Thymus (tissue), 11 donors: ENCODE results near the gene MYO15B. TPM values are rescaled to one million over a fixed set of nuclear protein-coding genes. Genes with fewer than 3 reads are reported as not detected.
A peak's percentile ranks its signal among the peaks of the same experiment; 100 is the strongest.
"Not testable (repeated sequence)": the region's sequence is repeated elsewhere in the genome, so short reads cannot be mapped to it uniquely, and the experiment has no call there.

Experiments used
- DNase-seq, 9 donors: peaks; one replicate each; pipeline ENCODE4 v3.0.0-alpha.2; 2013; ENCODE audit warnings: low spot score in 9 of 9, low read depth in 6 of 9, missing footprints in 1 of 9
- H3K27ac ChIP-seq, 2 donors: one replicate each; pipeline ENCODE4 v1.5.1; 2013; ENCODE audit warnings: control low read depth in 1 of 2, low read depth in 1 of 2, low read length in 1 of 2, mild to moderate bottlenecking in 1 of 2, moderate library complexity in 1 of 2
- H3K27me3 ChIP-seq, 2 donors: one replicate each; pipeline ENCODE4 v1.5.1; 2013; ENCODE audit warnings: low read length in 1 of 2; ENCODE audit not compliant: control insufficient read depth in 2 of 2, insufficient read depth in 1 of 2
- H3K36me3 ChIP-seq, 2 donors: one replicate each; pipeline ENCODE4 v1.5.1; 2013; ENCODE audit warnings: low read length in 1 of 2, mild to moderate bottlenecking in 1 of 2, moderate library complexity in 1 of 2; ENCODE audit not compliant: control insufficient read depth in 2 of 2, insufficient read depth in 2 of 2
- H3K4me1 ChIP-seq, 2 donors: one replicate each; pipeline ENCODE4 v1.5.1; 2013; ENCODE audit warnings: low read length in 2 of 2; ENCODE audit not compliant: control insufficient read depth in 2 of 2, insufficient read depth in 2 of 2
- H3K4me3 ChIP-seq, 2 donors: one replicate each; pipeline ENCODE4 v1.5.1; 2013; ENCODE audit warnings: low read length in 2 of 2, control low read depth in 1 of 2, mild to moderate bottlenecking in 1 of 2
- H3K9me3 ChIP-seq, 2 donors: one replicate each; pipeline ENCODE4 v1.5.1; 2013; ENCODE audit warnings: low read length in 1 of 2, mild to moderate bottlenecking in 1 of 2; ENCODE audit not compliant: control insufficient read depth in 2 of 2, insufficient read depth in 1 of 2
- WGBS: extraction: QIAGEN DNeasy Blood & Tissue Kit; methylation state at CpG from one replicate; pipeline ENCODE4 v1.1.7; 2013; 5-methylcytosine and 5-hydroxymethylcytosine counted together
- polyA plus RNA-seq: library from polyadenylated mRNA; stranded (reverse); fragments of 200-250 nt; gene quantifications from one replicate; pipeline ENCODE4 v1.2.3, GENCODE V29; 2013
- total RNA-seq: library from RNA; stranded (reverse); fragments of 120-200 nt; gene quantifications from one replicate; pipeline ENCODE4 v1.2.4, GENCODE V29; 2013
- donor health status: healthy.

Gene MYO15B
- total and polyA plus RNA-seq, 2 donors: 31.3 to 448 TPM

DNA sequence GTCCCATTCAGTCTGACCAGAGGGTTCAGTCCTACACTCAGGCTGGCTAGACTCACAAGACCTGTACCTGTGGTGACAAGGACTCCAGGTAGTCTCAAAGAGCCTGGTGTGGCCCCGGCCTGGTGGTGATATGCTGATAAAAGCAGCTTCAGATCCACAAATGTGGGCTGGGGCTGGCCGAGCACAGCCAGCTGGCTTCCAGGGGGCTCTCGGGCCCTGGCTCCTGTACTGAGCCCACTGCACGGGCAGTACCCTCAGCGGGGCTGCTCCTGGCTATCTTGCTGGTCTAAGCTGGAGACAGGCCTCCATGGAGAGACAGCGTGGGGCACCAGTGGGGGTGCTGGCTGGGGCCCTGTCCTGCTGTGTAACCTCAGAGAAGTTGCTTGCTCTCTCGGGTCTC lies 50.0 kb downstream of the MYO15B start:
- no peak for DNase-seq
- H3K9me3 ChIP-seq: peaks cover 0 to 6% of the 10 kb centered on the region in 2 donors
- 98% methylated on average over 7 of the region's 7 CpGs for WGBS
- H3K27me3 ChIP-seq: no peaks in the 10 kb centered on the region
- H3K36me3 ChIP-seq: peaks cover 0 to 22% of the 10 kb centered on the region in 2 donors
- peaks cover 8 to 24% of the 10 kb centered on the region in 2 donors for H3K4me1 ChIP-seq
- no peak overlapping the region for H3K4me3 ChIP-seq
- no peak overlapping the region for H3K27ac ChIP-seq

DNA sequence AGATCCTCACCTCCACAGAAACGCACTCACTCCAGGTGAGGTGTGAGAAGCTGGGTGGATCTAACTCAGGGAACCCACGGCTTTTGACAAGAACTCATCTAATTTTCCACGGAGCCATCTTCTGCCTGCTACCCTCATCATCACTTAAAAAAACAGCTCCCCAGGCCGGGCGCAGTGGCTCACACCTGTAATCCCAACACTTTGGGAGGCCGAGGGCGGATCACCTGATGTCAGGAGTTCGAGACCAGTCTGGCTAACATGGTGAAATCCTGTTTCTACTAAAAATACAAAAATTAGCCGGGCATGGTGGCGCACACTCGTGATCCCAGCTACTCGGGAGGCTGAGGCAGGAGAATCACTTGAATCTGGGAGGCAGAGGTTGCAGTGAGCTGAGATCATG lies 50.4 kb downstream of the MYO15B start:
- 96% methylated on average over 12 of the region's 12 CpGs for WGBS
- peaks cover 8 to 19% of the 10 kb centered on the region in 2 donors for H3K4me1 ChIP-seq
- peaks cover 0 to 22% of the 10 kb centered on the region in 2 donors for H3K36me3 ChIP-seq
- not testable (repeated sequence) for DNase-seq, H3K27ac ChIP-seq, H3K4me3 ChIP-seq, H3K9me3 ChIP-seq, H3K27me3 ChIP-seq

DNA sequence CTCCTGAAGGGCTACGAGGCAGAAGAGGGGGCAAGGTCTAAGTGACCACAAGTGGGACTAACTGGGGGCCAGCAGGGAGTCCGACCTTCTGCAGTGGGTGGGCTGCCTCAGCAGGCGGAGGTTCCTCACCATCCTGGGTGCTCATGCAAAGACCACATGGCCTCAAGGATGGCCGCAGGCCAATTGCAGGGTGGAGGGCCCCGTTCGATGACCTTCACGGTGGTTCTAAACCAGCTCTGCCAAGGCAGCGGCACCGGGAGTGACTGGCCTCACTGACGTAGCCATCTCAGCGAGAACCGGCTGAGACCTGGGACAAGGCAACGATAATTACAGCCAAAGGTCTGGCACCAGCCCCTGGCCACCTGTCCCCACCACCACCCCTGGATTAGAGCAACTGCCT lies 51.3 kb downstream of the MYO15B start:
- no peak overlapping the region for H3K27ac ChIP-seq
- no peak for DNase-seq
- no peak overlapping the region for H3K4me3 ChIP-seq
- WGBS: 98% methylated on average over 13 of the region's 13 CpGs
- H3K27me3 ChIP-seq: no peaks in the 10 kb centered on the region
- H3K9me3 ChIP-seq: peaks cover 0 to 6% of the 10 kb centered on the region in 2 donors
- H3K4me1 ChIP-seq: peaks cover 5 to 11% of the 10 kb centered on the region in 2 donors
- peaks cover 8 to 28% of the 10 kb centered on the region in 2 donors for H3K36me3 ChIP-seq

DNA sequence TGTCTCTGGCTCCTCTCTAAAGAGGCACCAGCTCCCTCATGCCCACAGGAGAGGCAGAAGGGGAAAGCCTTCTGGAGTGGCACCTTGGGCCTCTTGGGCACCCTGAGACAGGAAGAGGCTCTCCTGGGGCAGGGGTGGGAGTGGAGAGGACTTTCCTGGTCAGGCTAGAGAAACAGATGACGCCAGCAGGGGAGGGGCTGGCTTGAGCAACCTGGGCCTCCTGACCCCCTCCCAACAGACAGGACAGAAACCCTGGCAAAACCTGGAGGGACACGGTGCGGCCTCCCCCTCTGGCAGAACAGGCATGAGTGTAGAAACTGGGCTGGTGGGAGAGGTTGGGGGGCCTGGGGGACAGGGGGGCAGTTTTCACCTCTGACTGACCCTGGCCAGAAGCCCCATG lies 51.7 kb downstream of the MYO15B start:
- DNase-seq: no peak
- H3K36me3 ChIP-seq: peaks cover 8 to 28% of the 10 kb centered on the region in 2 donors
- peaks cover 0 to 2% of the 10 kb centered on the region in 2 donors for H3K9me3 ChIP-seq
- no peaks in the 10 kb centered on the region for H3K27me3 ChIP-seq
- WGBS: 91% methylated on average over 3 of the region's 3 CpGs
- H3K27ac ChIP-seq: no peak overlapping the region
- no peak overlapping the region for H3K4me3 ChIP-seq
- H3K4me1 ChIP-seq: peaks cover 1 to 6% of the 10 kb centered on the region in 2 donors

DNA sequence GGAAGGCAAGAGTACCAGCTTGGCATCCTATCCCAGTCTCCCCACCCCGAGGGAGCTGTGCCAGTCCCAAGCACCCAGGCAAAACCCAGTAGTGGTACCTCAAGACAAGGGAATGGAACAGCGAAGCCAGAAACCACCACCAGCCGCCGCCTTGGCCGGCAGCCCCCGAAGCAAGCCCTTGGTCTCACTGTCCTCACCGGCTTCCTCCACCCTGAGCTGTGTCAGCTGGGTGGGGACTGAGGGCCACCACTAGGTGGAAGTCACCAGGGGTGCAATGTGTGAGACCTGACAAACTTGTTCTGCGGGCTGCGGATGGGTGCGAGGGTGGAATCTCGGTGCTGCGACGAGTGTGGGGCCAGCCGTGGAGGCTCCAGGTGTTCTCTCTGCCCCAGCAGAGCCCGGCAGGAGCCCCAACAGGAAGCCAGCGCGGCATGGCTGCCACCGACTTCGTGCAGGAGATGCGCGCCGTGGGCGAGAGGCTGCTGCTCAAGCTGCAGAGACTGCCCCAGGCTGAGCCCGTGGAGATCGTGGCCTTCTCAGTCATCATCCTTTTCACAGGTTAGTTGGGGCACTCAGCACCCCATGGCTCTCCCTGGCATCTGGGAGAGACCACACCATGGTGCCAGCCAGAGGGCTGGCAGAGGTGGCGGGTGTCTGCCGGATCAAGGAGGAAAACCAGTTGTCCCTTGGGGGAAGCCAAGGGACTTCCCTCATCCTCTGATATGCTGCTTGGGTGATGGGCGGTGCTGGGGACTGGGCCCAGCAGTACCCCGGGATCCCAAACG lies 52.4 kb downstream of the MYO15B start:
- Histone ChIP-seq H3K4me3 (no peak overlapping the region), H3K36me3 (peaks cover 8 to 28% of the 10 kb centered on the region in 2 donors), H3K4me1 (peaks cover 0 to 2% of the 10 kb centered on the region in 2 donors), H3K27ac (peak overlapping the region in 1 of 2 donors; percentile 18), H3K27me3 (no peaks in the 10 kb centered on the region), H3K9me3 (no peaks in the 10 kb centered on the region)
- DNase-seq: no peak
- 93% methylated on average over 30 of the region's 30 CpGs for WGBS

DNA sequence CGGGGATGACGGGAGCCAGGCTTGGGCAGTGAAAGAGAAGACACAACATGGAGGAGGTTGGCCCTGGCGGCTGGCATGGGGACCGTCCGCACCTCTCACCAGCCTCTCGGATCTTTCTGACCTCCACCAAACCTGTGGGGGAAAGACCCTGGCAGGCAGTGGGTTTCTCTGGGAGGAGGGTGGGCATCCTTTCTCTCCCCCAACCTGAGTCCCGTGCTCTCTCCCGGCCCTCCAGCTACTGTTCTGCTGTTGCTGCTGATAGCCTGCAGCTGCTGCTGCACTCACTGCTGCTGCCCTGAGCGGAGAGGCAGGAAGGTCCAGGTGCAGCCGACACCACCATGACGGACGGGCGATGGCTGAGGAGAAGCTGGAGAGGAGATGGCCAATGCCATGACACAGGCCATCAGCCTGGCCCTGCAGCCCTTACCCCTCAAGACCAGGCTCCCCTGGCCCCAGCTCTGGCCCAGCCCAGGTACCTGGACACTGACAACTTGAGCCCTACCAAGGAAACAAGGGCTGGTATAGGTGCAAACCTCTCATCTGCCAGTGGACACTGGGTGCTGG lies 53.0 kb downstream of the MYO15B start:
- no peaks in the 10 kb centered on the region for H3K27me3 ChIP-seq
- H3K4me3 ChIP-seq: no peak overlapping the region
- 98% methylated on average over 13 of the region's 13 CpGs for WGBS
- peaks cover 0 to 3% of the 10 kb centered on the region in 2 donors for H3K4me1 ChIP-seq
- no peaks in the 10 kb centered on the region for H3K9me3 ChIP-seq
- DNase-seq: no peak
- no peak overlapping the region for H3K27ac ChIP-seq
- H3K36me3 ChIP-seq: peaks cover 8 to 28% of the 10 kb centered on the region in 2 donors

DNA sequence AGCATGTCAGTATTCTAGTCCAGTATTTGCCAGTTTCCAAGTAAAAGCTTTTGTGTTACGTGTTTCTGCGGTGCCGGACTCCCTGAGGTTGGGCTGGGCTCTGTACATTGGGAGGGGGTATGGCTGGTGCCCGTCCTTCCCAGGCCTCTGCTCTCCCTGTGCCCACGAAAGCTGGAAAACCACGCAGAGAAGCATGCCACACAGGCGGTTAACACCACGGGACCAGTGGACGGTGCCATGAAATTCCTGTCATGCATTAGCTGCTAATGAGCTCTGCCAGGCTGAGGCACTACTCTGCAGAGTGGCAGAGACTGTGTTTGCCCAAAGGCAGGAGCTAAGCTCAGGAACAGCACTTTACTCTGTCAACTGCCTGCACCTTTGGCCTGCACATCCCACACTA lies 53.7 kb downstream of the MYO15B start:
- no peak for DNase-seq
- Histone ChIP-seq H3K9me3 (no peaks in the 10 kb centered on the region), H3K36me3 (peaks cover 8 to 28% of the 10 kb centered on the region in 2 donors), H3K4me3 (no peak overlapping the region), H3K4me1 (peaks cover 0 to 10% of the 10 kb centered on the region in 2 donors), H3K27me3 (no peaks in the 10 kb centered on the region), H3K27ac (no peak overlapping the region)
- WGBS: 95% methylated on average over 9 of the region's 9 CpGs

GRCh38 chr17:75642182-75642783 lies 54.7 kb downstream of the MYO15B start:
- Histone ChIP-seq H3K27me3 (no peaks in the 10 kb centered on the region), H3K9me3 (no peaks in the 10 kb centered on the region), H3K4me3 (no peak overlapping the region), H3K36me3 (peaks cover 8 to 28% of the 10 kb centered on the region in 2 donors), H3K4me1 (peaks cover 0 to 12% of the 10 kb centered on the region in 2 donors), H3K27ac (no peak overlapping the region)
- WGBS: 88% methylated on average over 7 of the region's 7 CpGs
- DNase-seq: no peak
